H1 (cell line): ENCODE measurements around the gene HDAC7. TPM values are rescaled to one million over a fixed set of nuclear protein-coding genes. Genes with fewer than 3 reads are reported as not detected.

Source experiments
- CTCF ChIA-PET: fragments of 300-600 bp; sonication (Branson Sonifier 250); formaldehyde crosslinking; loops from one replicate; lab custom pipeline; 2021; ENCODE audit not compliant: partially characterized antibody; lab: Charles Lee
- POLR2A ChIA-PET: fragments of 300-600 bp; sonication (Branson Sonifier 250); formaldehyde crosslinking; loops from one replicate; lab custom pipeline; 2021; ENCODE audit warnings: inconsistent platforms; ENCODE audit not compliant: partially characterized antibody; lab: Charles Lee
- DNase-seq, 2 experiments: peaks; one replicate each; pipeline versions ENCODE4 v3.0.0 to v3.0.0-alpha.2; 2010 to 2022; ENCODE audit warnings: low spot score in 2 of 2, low read depth in 1 of 2, mixed read lengths in 1 of 2
- FAIRE-seq: peaks from 2 replicates; lab custom pipeline; 2011; peaks lifted over from hg19 to GRCh38; lab: Jason Lieb, UNC
- H2AFZ ChIP-seq: 2 replicates; pipeline ENCODE4 v1.8.1; 2012; ENCODE audit warnings: low read length, inconsistent platforms
- H2AK5ac ChIP-seq: 2 replicates; pipeline ENCODE4 v1.6.1; 2013; ENCODE audit warnings: low read depth, low read length
- H2BK120ac ChIP-seq: replicated peaks from 2 replicates; pipeline ENCODE3; 2013; ENCODE audit warnings: low read depth, low read length, inconsistent platforms
- H2BK12ac ChIP-seq: 2 replicates; pipeline ENCODE4 v1.6.1; 2013; ENCODE audit warnings: low read depth, low read length
- H2BK15ac ChIP-seq: 2 replicates; pipeline ENCODE4 v1.6.1; 2013; ENCODE audit warnings: low read length
- H2BK20ac ChIP-seq: 2 replicates; pipeline ENCODE4 v1.6.1; 2013; ENCODE audit warnings: low read length
- H2BK5ac ChIP-seq: 2 replicates; pipeline ENCODE4 v1.6.1; 2013; ENCODE audit warnings: low read depth, low read length
- H3K14ac ChIP-seq: 2 replicates; pipeline ENCODE4 v1.6.1; 2013; ENCODE audit warnings: inconsistent platforms; ENCODE audit not compliant: insufficient read length
- H3K18ac ChIP-seq: 2 replicates; pipeline ENCODE4 v1.6.1; 2013; ENCODE audit warnings: low read length; ENCODE audit errors: extremely low read depth
- H3K23ac ChIP-seq: 2 replicates; pipeline ENCODE4 v1.6.1; 2013; ENCODE audit warnings: inconsistent platforms; ENCODE audit not compliant: insufficient read length
- H3K23me2 ChIP-seq: 2 replicates; pipeline ENCODE4 v1.6.1; 2013; ENCODE audit warnings: low read depth, low read length
- H3K27ac ChIP-seq: 2 replicates; pipeline ENCODE4 v1.6.1; 2011; ENCODE audit warnings: low read depth, low read length, inconsistent platforms
- H3K27me3 ChIP-seq, 4 experiments: replicated peaks in 1 of 4; 1 replicate in 1 of 4; 2 replicates in 3 of 4; pipeline versions ENCODE4 v1.6.1 to v1.8.1; 2011 to 2013; ENCODE audit warnings: low read length in 3 of 4, mild to moderate bottlenecking in 3 of 4, inconsistent platforms in 2 of 4, mixed read lengths in 2 of 4, moderate library complexity in 1 of 4; ENCODE audit not compliant: control insufficient read depth in 3 of 4, insufficient read depth in 3 of 4; ENCODE audit errors: extremely low read depth in 1 of 4
- H3K36me3 ChIP-seq, 4 experiments: 2 replicates each; pipeline versions ENCODE4 v1.6.1 to v1.8.1; 2011 to 2013; ENCODE audit warnings: mild to moderate bottlenecking in 4 of 4, low read length in 3 of 4, moderate library complexity in 2 of 4, control low read depth in 1 of 4, inconsistent platforms in 1 of 4; ENCODE audit not compliant: insufficient read depth in 4 of 4, control insufficient read depth in 2 of 4
- H3K4ac ChIP-seq: replicated peaks from 2 replicates; pipeline ENCODE3; 2013; ENCODE audit warnings: low read length, low read depth, mixed read lengths, inconsistent platforms; ENCODE audit not compliant: insufficient read length
- H3K4me1 ChIP-seq, 4 experiments: replicated peaks in 1 of 4; 1 replicate in 1 of 4; 2 replicates in 3 of 4; pipeline versions ENCODE4 v1.6.1 to v1.8.1; 2011 to 2013; ENCODE audit warnings: low read length in 3 of 4, inconsistent platforms in 2 of 4, mixed read lengths in 1 of 4; ENCODE audit not compliant: insufficient read depth in 4 of 4, control insufficient read depth in 3 of 4
- H3K4me2 ChIP-seq, 2 experiments: 2 replicates each; pipeline versions ENCODE4 v1.6.1 to v1.8.1; 2011 to 2013; ENCODE audit warnings: low read depth in 2 of 2, low read length in 2 of 2, control low read depth in 1 of 2, inconsistent platforms in 1 of 2, mild to moderate bottlenecking in 1 of 2; ENCODE audit not compliant: insufficient read depth in 1 of 2
- H3K4me3 ChIP-seq, 4 experiments: fragments of 200-600, 300-600 bp in 1 of 4; sonication (generic), shearing (Covaris generic), sonication (Bioruptor Twin) in 1 of 4; 2 replicates each; pipeline versions ENCODE4 v1.5.1 to v1.8.1; 2011 to 2016; ENCODE audit warnings: low read length in 4 of 4, low read depth in 3 of 4, control low read depth in 2 of 4, inconsistent platforms in 2 of 4, mild to moderate bottlenecking in 2 of 4, mixed read lengths in 1 of 4, moderate library complexity in 1 of 4; ENCODE audit not compliant: insufficient read depth in 2 of 4; ENCODE audit errors: extremely low read depth in 1 of 4
- H3K56ac ChIP-seq: replicated peaks from 2 replicates; pipeline ENCODE3; 2013; ENCODE audit warnings: low read depth, mild to moderate bottlenecking, mixed read lengths, low read length, inconsistent platforms; ENCODE audit not compliant: insufficient read length
- H3K79me1 ChIP-seq: 2 replicates; pipeline ENCODE4 v1.6.1; 2013; ENCODE audit warnings: low read depth, low read length, control low read depth
- H3K79me2 ChIP-seq, 2 experiments: 2 replicates each; pipeline versions ENCODE4 v1.6.1 to v1.8.1; 2012 to 2013; ENCODE audit warnings: low read length in 2 of 2, mild to moderate bottlenecking in 2 of 2, inconsistent platforms in 1 of 2; ENCODE audit not compliant: insufficient read depth in 2 of 2, control insufficient read depth in 1 of 2
- H3K9ac ChIP-seq, 4 experiments: replicated peaks in 1 of 4; 1 replicate in 1 of 4; 2 replicates in 3 of 4; pipeline versions ENCODE4 v1.6.1 to v1.8.1; 2011 to 2013; ENCODE audit warnings: low read depth in 3 of 4, low read length in 3 of 4, control low read depth in 2 of 4, mild to moderate bottlenecking in 2 of 4, moderate library complexity in 2 of 4, inconsistent platforms in 1 of 4; ENCODE audit errors: extremely low read depth in 1 of 4
- H3K9me3 ChIP-seq, 2 experiments: 2 replicates each; pipeline versions ENCODE4 v1.6.1 to v1.8.1; 2012 to 2013; ENCODE audit warnings: mild to moderate bottlenecking in 2 of 2, moderate library complexity in 2 of 2, control low read depth in 1 of 2, inconsistent platforms in 1 of 2, low read depth in 1 of 2, low read length in 1 of 2, mixed read lengths in 1 of 2; ENCODE audit not compliant: insufficient read depth in 2 of 2
- H4K20me1 ChIP-seq, 2 experiments: replicated peaks in 1 of 2; 2 replicates each; pipeline versions ENCODE3 to v1.8.1; 2011 to 2013; ENCODE audit warnings: inconsistent platforms in 2 of 2, low read length in 2 of 2, mild to moderate bottlenecking in 1 of 2; ENCODE audit not compliant: insufficient read depth in 2 of 2, control insufficient read depth in 1 of 2
- H4K5ac ChIP-seq: 2 replicates; pipeline ENCODE4 v1.6.1; 2013; ENCODE audit warnings: low read length, low read depth, mixed read lengths, inconsistent platforms; ENCODE audit not compliant: insufficient read length
- H4K8ac ChIP-seq: 2 replicates; pipeline ENCODE4 v1.8.0; 2013; ENCODE audit warnings: mild to moderate bottlenecking, moderate library complexity, low read length, inconsistent platforms; ENCODE audit not compliant: insufficient read depth; ENCODE audit errors: extremely low read depth
- H4K91ac ChIP-seq: replicated peaks from 2 replicates; pipeline ENCODE3; 2013; ENCODE audit warnings: low read length, mixed read lengths, inconsistent platforms; ENCODE audit not compliant: insufficient read length
- CTCF ChIP-seq, 3 experiments: IDR thresholded peaks; 1 replicate in 2 of 3; 2 replicates in 1 of 3; pipeline versions ENCODE4 v1.5.1 to v1.6.1; 2011; ENCODE audit warnings: low read length in 3 of 3, mild to moderate bottlenecking in 3 of 3, inconsistent platforms in 2 of 3, low read depth in 1 of 3, moderate library complexity in 1 of 3; ENCODE audit not compliant: insufficient read depth in 1 of 3; ENCODE audit errors: control extremely low read depth in 1 of 3
- GABPA ChIP-seq: IDR thresholded peaks from 2 replicates; pipeline ENCODE4 v1.6.1; 2011; ENCODE audit warnings: mild to moderate bottlenecking, low read length, moderate library complexity, borderline replicate concordance; ENCODE audit not compliant: insufficient read depth
- HDAC2 ChIP-seq, 2 experiments: fragments of 300-600 bp in 1 of 2; sonication (generic) in 1 of 2; IDR thresholded peaks; 2 replicates each; pipeline ENCODE4 v1.6.1; 2011 to 2012; ENCODE audit warnings: low read depth in 2 of 2, low read length in 2 of 2, mild to moderate bottlenecking in 2 of 2, moderate library complexity in 2 of 2, borderline replicate concordance in 1 of 2, inconsistent platforms in 1 of 2
- HDAC6 ChIP-seq: IDR thresholded peaks from one replicate; pipeline ENCODE4 v1.7.1; 2012; ENCODE audit warnings: low read depth, mild to moderate bottlenecking, inconsistent platforms, low read length, moderate library complexity
- KDM1A ChIP-seq: fragments of 200-600, 300-600 bp; sonication (generic); IDR thresholded peaks from 2 replicates; pipeline ENCODE4 v1.7.1; 2016; ENCODE audit warnings: mild to moderate bottlenecking, low read length, borderline replicate concordance
- MAX ChIP-seq: IDR thresholded peaks from 2 replicates; pipeline ENCODE4 v1.6.1; 2012; ENCODE audit warnings: inconsistent platforms
- RAD21 ChIP-seq, 2 experiments: IDR thresholded peaks in 1 of 2; conservative IDR thresholded peaks in 1 of 2; 2 replicates each; pipeline ENCODE4 v1.6.1; 2011; ENCODE audit warnings: low read depth in 2 of 2, low read length in 2 of 2, improper control_type of control experiment in 1 of 2, inconsistent platforms in 1 of 2, mild to moderate bottlenecking in 1 of 2, moderate library complexity in 1 of 2
- WGBS, 2 experiments: shearing (Covaris generic) in 1 of 2; methylation state at CpG; one replicate each; pipeline versions ENCODE4 v1.1.6 to v1.1.7; 2013 to 2015; ENCODE audit warnings: low lambda C conversion rate in 2 of 2, mixed read lengths in 2 of 2, inconsistent platforms in 1 of 2, low coverage in 1 of 2, missing lambda C conversion rate in 1 of 2; ENCODE audit not compliant: insufficient replicate concordance in 2 of 2, insufficient coverage in 1 of 2, insufficient read length in 1 of 2; ENCODE audit errors: extremely low coverage in 1 of 2, missing lambda C conversion rate in 1 of 2; 5-methylcytosine and 5-hydroxymethylcytosine counted together
- polyA plus RNA-seq, 7 experiments: library from polyadenylated mRNA; depleted of rRNA in 3 of 7; stranded (reverse) in 5 of 7; unstranded in 2 of 7; fragments of >200 nt in 5 of 7; fragments of 200-250 nt in 2 of 7; gene quantifications; 1 replicate in 5 of 7; 2 replicates in 1 of 7; 4 replicates in 1 of 7; pipeline versions ENCODE4 v1.2.1 to v1.2.3, GENCODE V29; 2011 to 2013; ENCODE audit warnings: missing spikeins in 2 of 7, mixed read lengths in 2 of 7
- total RNA-seq: library from RNA; stranded (reverse); fragmentation: NEBNext Ultra II Directional; extraction: Animal tissue kit (Norgen Biotek cat#: 25700); gene quantifications from 2 replicates; pipeline ENCODE4 v1.2.1, GENCODE V29; 2021

The HDAC7 gene
- total and polyA plus RNA-seq, 2 of the 8 experiments (the other 6 are each of a cell fraction or from before 2014, with no cell fraction given), result 25.5 to 84.9 TPM

- H4K20me1 ChIP-seq, result no peaks in the 10 kb centered on the region
- H3K27ac ChIP-seq, result no peak overlapping the region
- no peak overlapping the region for H4K91ac ChIP-seq
- H3K27me3 ChIP-seq, result no peaks in the 10 kb centered on the region
- no peak overlapping the region for H3K4me2 ChIP-seq
- no peak overlapping the region for H3K14ac ChIP-seq
- no peak overlapping the region for H3K4ac ChIP-seq
- H2BK15ac ChIP-seq, result no peak overlapping the region
- no peak overlapping the region for H3K56ac ChIP-seq
- no peak overlapping the region for H4K8ac ChIP-seq
- H2BK12ac ChIP-seq, result no peak overlapping the region
- H3K23ac ChIP-seq, result no peak overlapping the region
- H2AFZ ChIP-seq, result no peak overlapping the region
- H3K79me1 ChIP-seq, result no peaks in the 10 kb centered on the region
- H3K18ac ChIP-seq, result no peak overlapping the region
- H2BK20ac ChIP-seq, result no peak overlapping the region
- H2BK5ac ChIP-seq, result no peak overlapping the region
- ChIA-PET POLR2A (interaction anchor here (0.8 to 7.4 kb wide), 11 partner anchors 8 to 95 kb away, joined by 3 to 79 read pairs (median 8); partner anchors contain the start of genes RAPGEF3 and SLC48A1), CTCF (interaction anchor here (0.5 to 64.6 kb wide), 36 partner anchors 7 to 675 kb away, joined by 3 to 2442 read pairs (median 6); partner anchors contain the start of genes ENDOU, HDAC7, RAPGEF3 and SLC48A1)
- no peak overlapping the region for H2AK5ac ChIP-seq
- H3K4me3 ChIP-seq, result no peak overlapping the region
- DNase-seq, result peak in 1 of 2 experiments; percentile 97
- WGBS, 2 experiments, result 67% methylated on average over 7 of the region's 7 CpGs; no CpG with 5 or more reads in 1 of the 2 experiments
- no peak overlapping the region for H3K9ac ChIP-seq
- peaks cover 0 to 10% (median 2%) of the 10 kb centered on the region in 4 experiments; a peak in 4 of 7 replicates for H3K4me1 ChIP-seq
- no peaks in the 10 kb centered on the region for H3K79me2 ChIP-seq
- FAIRE-seq, result peak; percentile 92
- H4K5ac ChIP-seq, result no peak overlapping the region
- H3K9me3 ChIP-seq, result no peaks in the 10 kb centered on the region
- no peak overlapping the region for H2BK120ac ChIP-seq
- H3K23me2 ChIP-seq, result no peaks in the 10 kb centered on the region; the same call in 1 of the 2 replicates
- H3K36me3 ChIP-seq, result no peaks in the 10 kb centered on the region
- TF ChIP-seq CTCF (IDR thresholded peaks at IDR 0.05; ENCODE audit: control extremely low read depth in 1 of 3, insufficient read depth in 1 of 3, low read depth in 1 of 3, low read length in 3 of 3) (peak in 2 of 3 experiments; percentile 93 to 98; a peak in 3 of 4 replicates), KDM1A (peak; percentile 61; the same call in 1 of the 2 replicates), HDAC6 (no peak), MAX (no peak), RAD21 (IDR thresholded peaks at IDR 0.05 in 1 of 2, conservative IDR thresholded peaks at IDR 0.05 in 1 of 2; ENCODE audit: low read depth in 2 of 2, low read length in 2 of 2) (peak; percentile 91 to 93), GABPA (0 out of 2 replicates have a peak, but pooled peaks have one; percentile 62), HDAC2 (IDR thresholded peaks at IDR 0.05; ENCODE audit: borderline replicate concordance in 1 of 2, low read depth in 2 of 2, low read length in 2 of 2) (peak in 1 of 2 experiments; percentile 51; a peak in 1 of 4 replicates)
These were observed 77.4 kb downstream of the HDAC7 start for GRCh38 chr12:47742253-47742825.
